ENCODE results near the gene VWA2.

The VWA2 gene, protein sequence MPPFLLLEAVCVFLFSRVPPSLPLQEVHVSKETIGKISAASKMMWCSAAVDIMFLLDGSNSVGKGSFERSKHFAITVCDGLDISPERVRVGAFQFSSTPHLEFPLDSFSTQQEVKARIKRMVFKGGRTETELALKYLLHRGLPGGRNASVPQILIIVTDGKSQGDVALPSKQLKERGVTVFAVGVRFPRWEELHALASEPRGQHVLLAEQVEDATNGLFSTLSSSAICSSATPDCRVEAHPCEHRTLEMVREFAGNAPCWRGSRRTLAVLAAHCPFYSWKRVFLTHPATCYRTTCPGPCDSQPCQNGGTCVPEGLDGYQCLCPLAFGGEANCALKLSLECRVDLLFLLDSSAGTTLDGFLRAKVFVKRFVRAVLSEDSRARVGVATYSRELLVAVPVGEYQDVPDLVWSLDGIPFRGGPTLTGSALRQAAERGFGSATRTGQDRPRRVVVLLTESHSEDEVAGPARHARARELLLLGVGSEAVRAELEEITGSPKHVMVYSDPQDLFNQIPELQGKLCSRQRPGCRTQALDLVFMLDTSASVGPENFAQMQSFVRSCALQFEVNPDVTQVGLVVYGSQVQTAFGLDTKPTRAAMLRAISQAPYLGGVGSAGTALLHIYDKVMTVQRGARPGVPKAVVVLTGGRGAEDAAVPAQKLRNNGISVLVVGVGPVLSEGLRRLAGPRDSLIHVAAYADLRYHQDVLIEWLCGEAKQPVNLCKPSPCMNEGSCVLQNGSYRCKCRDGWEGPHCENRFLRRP

DNA sequence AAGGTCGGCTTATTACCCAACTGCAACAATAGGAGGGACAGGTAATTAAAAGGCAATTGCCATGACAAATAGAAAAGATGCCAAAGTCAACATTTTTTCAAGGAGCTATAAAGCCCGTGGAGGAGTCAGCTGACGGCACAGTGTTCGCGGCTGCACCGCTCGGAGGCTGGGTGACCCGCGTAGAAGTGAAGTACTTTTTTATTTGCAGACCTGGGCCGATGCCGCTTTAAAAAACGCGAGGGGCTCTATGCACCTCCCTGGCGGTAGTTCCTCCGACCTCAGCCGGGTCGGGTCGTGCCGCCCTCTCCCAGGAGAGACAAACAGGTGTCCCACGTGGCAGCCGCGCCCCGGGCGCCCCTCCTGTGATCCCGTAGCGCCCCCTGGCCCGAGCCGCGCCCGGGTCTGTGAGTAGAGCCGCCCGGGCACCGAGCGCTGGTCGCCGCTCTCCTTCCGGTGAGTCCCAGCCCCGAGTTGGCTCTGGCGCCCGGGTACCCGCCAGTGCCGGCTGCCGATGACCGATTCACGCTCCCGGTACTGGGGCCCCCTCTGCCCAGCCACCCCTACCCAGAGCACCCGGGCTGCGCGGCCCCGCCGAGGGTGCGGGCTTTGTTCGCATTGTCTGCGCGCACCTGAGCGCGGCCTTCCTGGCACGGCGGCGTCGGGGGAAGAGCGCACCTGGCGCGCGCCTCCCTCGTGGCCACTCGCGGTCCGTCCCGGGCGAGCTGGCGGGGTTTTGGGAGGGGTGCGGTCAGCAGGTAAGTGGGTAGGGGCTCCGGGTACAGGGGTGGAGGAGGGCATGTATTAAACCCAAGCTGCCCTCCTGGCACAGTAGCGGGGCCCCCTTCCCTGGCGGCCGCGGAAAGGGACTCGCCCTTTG is at the start of gene VWA2:
VWA2 (plus strand) TSS at position 138 of the 877 bp plus-strand sequence. CDS start 9,460 bp downstream, outside the sequence.
- DNase-seq (ENCODE audit: low read depth): no peak

DNA sequence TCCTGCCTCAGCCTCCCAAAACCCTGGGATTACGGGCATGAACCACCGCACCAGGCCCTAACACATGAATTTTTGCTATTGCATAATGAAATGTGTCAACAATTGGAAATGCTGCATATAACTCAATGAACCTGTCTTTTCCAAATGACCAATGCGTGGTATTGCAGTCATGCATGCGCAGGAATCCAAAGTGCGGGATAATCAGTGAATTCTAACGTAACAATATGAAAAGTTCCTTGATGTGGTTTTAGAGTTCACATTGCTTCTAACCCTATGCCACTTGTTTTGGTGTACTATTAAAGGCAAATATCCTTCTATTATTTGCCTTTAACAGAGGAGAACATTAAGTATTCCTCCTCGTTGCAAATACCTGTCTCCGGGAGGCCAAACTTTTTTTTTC is 49.4 kb upstream of the VWA2 start:
- no peak for DNase-seq (ENCODE audit: low read depth)

DNA sequence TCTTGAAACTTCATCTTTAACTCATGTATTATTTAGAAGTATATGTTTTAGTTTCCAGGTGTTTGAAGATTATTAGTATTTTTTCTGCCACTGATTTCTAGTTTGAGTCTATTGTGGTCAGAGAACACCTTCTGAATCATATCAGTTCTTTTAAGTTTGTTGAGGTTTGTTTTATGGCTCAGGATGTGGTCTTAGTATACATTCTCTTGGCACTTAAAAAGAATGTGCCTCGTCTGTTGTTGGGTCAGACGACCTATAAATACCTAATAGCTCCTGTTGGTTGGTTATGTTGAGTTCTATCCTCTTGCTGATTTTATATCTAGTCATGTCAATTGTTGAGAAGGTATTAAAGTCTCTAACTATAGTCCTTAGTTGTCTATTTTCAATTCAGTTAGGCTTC is 44.0 kb upstream of the VWA2 start:
- DNase-seq (ENCODE audit: low read depth): no peak

DNA sequence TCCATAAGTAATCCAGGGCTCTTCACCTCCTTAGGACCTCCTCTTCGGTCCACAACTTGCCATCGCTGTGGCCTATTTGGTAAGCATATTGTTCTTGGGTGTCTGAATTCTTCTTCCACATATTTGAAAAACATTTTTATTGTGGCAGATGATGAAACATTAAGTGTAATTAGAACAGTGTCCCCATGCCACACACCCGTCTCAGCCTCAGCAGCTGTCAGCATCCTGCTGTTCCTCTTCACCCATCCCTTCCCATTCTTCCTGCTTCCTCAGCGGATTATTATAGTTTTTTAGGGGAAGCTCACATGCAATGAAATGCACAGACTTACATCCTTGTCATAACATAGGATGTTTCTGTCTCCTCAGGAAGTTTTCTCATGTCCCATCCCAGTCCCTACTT is 39.8 kb upstream of the VWA2 start:
- no peak for DNase-seq (ENCODE audit: low read depth)

DNA sequence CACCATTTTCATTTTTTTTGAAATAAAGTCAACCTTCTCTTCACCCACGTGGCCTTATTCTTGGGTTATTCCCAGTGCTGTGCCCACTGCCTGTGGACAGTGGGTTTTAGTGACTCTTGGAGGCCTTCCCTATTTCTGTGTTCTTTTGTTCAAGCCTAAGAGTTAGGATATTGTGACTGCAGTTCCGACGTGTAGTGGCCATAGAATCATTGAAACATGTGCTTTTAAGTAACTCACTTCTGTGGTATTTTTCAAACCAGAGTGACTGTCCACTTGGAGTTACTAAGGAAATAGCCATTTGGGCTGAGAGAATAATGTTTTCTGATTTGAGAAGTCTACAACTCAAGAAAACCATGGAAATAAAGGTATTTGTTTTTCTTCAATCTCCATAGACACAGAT is 36.2 kb upstream of the VWA2 start:
- no peak for DNase-seq (ENCODE audit: low read depth)

DNA sequence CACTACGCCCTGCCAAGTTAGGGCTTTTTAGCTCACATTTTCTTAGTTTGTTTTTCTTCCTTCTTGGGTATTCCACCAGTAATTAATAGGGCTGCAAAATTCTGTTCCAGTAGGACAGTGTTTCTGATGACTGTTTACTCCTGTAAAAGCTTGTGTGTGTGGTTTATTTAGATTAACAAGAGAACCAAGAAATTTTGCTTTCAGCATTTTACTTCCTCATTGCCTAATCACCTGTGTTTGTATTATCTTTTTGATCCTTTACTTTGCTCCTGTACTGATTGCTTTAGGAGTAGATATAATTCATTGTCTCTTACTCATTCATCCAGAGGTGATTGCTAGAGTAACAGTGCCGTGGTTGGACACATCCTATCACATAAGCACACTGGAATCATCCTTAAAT is 32.2 kb upstream of the VWA2 start:
- no peak for DNase-seq (ENCODE audit: low read depth)

DNA sequence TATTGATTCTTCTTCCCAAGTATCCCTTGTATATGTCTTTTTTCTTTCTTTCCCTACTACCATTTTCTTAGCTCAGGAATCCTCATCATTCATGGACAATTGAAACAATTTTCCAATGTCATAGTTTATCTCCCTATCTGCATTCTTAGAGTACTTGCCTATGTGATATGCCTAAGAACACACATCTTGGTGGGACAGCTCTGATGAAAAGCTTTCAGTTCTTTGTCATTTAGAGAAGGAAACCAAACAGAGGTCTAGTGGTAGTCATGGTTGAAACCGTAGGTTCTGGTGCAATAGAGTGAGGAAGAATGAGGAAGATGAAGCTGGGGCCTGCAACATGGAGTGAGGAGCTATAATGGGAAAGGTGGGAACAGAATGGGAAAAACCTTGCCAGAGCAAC is 31.7 kb upstream of the VWA2 start:
- no peak for DNase-seq (ENCODE audit: low read depth)

DNA sequence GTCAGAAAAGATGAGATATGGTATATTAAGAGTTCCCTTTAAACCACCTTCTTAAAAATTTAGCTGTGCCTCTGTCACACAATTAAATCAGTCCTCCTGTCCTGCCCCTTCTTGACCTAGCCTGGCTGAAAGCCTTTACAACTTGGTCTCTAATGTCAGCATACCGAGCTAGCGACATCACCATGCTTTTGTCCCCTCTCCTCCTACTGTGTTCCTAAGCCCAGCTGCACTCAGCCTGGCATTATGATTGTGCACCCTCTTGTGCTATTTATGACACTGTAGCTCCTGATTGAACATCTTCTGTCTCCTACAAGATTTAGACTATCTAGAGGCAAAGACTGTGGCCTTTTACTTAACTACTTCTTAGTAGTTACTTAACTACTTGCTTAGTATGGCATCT is 30.7 kb upstream of the VWA2 start:
- no peak for DNase-seq (ENCODE audit: low read depth)

DNA sequence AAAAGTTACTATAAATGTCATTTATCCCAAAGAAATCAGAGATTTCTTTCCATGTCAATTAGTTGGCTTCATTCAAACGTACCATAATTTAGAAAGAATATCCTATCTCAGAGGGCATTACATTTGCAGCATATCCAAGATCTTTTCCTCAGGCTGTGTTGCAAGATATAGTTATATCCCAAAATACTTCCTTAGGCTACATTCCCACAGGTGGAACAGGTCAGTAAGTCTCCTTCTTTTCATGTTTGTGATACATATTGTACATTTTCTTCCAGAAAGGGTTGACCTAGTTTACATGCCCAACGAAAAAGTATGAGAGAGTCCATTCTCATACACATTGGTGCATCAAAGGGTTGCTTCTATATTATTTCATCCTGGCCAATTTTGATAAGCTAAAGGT is 26.9 kb upstream of the VWA2 start:
- DNase-seq (ENCODE audit: low read depth): no peak

DNA sequence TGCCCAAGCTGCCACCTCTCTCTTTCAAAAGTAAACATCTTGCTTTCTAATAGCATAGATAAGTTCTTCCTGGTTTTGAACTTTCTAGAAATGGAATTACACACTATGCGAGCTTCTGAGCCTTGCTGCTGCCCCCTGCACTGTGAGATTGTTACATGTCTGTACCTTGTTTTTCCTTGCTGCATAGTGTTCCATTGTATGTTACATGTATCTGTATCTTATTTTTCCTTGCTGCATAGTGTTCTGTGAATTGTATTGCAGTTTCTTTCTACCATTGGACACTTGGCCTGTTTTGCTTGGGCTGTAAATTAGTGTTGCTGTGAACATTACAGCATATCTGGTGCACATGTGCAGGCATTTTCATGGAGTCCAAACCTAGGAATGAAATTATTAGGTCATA is 24.0 kb upstream of the VWA2 start:
- no peak for DNase-seq (ENCODE audit: low read depth)

DNA sequence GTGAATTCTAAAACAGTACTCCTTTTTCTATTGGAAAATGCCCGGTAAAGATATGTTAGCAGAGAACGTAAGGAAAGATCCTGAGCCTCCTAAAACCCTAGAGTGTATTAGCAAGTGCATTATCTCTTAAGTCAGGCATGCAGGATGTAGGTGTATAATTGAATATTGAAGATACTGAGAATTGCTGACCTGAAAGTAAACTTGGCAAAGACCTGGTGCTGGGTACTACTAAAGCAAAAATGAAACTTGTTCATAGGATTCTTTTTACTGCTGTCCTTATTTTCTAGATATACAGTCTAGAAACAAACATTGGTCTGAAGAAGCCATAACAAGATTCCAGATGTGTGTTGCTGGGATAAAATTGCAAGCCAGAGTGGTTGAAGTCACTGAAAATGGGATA is 18.8 kb upstream of the VWA2 start:
- DNase-seq (ENCODE audit: low read depth): no peak

DNA sequence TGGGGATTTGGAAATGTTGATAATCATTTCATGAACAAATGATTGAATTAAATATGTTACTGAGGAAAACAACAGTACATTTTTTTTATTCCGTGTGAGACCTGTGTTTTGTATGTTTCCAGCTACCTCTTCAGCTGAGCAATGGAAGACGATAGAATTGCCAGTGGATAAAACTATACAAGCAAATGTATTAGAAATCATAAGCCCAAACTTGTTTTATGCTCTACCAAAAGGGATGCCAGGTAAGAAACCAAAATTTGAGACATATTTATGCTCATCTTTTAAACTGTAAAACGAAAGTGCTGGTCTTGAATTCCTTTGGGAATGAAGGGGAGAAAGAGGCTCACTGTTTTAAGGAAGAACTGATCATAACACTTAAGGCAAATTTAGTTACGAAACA is 17.8 kb upstream of the VWA2 start:
- no peak for DNase-seq (ENCODE audit: low read depth)

DNA sequence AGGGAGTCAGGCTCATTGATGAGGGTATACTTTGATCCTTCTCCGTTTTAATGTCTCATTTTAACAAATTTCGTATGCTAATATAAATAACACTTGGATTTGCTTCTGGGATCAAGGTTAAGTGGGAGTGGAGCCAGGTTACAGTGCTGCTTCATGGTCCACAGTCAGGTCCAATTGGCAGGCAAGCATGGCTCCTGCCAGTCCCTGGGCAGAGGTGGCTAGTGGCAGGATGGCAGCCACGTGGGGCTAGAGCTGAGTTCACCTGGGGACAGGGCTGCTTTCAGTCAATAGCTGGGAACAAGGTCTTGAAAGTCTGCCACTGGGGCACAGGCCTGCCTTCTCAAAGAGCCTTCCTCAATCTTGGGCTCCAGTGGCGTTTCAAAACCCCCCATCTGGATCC is 16.0 kb upstream of the VWA2 start:
- no peak for DNase-seq (ENCODE audit: low read depth)

DNA sequence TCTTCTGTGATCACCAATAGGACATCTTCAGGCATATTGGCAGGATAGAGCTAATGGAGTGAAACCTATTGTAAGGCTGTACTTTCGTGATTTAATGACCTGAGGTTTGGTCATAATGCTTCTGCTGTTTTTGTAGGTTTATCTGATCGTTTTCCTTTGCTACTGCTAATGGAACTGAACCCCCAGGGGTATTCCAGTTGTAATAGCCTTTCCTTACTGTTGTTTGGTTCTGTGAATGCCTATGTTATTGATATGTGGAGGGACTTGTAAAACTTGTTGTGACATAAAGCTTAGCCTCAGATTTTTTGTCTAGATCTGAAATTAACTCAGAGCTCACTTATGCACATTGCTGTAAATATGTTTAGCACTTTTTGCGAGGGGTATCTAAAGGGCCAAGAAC is 10.9 kb upstream of the VWA2 start:
- DNase-seq (ENCODE audit: low read depth): no peak

DNA sequence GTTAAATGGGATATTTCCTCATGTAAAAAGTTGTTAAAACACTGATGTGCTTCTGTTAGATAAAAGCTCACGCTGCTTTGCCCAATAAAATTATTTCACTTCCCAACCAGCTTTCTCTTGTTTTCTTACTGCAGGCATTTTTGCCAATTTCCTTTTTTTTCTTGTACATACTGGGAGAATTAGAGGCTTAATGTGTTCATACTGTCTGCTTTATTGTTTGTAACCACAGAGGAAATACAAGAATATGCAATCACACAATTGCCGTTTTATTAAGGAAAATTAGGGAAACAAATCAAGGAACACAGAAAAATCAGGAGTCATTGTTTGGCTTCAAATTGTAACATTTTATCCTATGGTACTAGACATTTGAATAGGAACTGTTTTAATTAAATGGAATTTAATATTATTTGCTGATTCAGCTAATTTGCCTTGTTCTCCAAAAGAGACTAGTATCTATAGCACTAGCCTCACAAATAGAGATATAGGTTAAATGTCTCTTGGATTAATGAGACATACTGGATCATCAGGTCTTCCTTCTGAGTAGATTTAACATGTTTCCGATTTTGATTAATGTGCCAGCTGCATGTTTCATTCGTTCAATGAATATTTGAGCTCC is 6.4 kb upstream of the VWA2 start:
- no peak for DNase-seq (ENCODE audit: low read depth)

DNA sequence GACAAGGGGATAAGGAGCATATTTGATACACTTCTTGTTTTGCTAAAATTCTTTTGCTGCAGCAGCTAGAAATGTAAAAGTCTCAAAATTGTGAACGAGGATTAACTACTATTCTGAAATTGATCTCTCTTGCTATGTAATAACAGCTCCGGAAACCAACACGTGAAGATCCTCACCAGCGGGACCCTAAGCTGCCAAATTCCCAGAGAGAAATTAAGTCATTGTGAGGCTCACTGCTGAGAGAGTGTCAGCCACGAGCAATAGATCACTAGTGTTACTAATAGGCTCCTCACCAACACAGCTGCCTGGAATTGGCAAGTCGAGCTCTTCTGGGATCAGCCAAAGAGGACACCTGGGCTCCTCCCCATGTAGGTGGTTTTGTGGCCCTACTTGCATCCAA is 5.6 kb upstream of the VWA2 start:
- no peak for DNase-seq (ENCODE audit: low read depth)

DNA sequence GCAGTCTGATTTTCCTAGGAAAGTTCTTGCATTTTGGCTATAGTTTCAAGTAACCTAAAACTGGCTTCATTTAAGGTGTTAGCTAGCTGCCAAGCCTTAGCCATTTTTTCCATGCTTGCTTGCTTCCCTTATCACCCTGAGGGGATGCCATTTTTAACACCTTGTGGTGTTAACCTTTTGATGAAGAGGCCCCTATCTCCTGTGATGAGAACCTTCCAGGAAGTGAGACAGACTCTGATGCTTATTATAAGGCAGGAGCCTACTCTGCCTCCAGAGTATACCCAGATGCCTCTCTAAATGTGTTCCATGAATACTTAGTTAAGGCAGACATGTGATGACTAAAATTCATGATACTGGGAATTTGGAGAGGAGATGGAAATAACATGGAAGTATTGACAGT is 4.9 kb upstream of the VWA2 start:
- no peak for DNase-seq (ENCODE audit: low read depth)

DNA sequence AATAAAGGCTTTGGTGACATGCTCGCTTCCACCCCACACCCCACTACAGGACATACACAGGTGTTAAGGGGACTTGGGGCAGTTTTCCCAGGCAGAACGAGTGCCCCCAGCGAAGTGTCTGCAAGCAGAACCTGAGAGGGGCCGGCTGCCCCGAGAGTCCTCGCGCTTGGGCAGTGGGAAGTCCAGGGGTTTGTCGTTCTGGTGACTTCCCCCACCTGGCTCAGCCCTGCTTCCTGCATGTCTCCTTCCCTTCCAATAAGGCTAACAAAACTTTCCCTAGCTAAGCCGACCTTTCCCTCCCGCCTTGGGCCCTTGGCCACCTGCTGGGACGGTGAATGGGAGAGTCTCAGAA is 916 bp downstream of the VWA2 start:
- no peak for DNase-seq (ENCODE audit: low read depth)

DNA sequence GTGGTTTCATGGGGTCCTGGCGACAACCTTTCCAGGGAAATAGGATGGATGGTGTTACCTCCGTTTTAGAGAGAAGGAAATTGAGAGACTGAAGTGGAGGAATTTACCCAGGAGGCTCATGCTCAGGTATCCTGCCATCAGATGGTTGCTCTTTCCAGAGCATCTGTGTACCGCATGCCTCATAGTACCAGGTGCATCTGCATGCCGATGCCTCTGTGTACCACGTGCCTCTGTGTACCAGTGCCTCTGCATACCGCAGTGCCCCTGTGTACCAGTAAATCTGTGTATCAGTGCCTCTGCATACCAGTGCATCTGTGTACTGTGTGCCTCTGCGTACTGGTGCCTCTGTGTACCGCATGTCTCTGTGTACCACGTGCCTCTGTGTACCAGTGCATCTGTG is 3.2 kb downstream of the VWA2 start:
- DNase-seq (ENCODE audit: low read depth): no peak

DNA sequence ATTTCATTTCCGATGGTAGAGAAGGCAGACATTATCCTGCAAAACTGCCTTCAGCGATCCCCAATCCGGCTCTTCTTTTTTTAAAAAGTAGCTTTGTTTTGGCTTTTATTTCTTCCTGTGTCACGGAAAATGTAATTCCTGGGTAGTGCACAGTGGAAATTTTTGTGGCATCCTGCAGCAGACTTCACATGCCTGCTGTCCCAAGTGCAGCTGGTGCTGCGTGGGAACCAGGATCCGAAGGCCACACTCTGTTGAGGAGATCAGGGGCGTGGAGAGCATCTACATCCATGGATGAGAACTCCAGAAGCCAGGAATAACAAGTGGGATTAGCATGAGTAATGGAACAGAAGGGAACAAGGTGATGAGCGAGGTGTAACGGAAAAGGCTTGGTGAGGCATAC is 4.6 kb downstream of the VWA2 start:
- no peak for DNase-seq (ENCODE audit: low read depth)

DNA sequence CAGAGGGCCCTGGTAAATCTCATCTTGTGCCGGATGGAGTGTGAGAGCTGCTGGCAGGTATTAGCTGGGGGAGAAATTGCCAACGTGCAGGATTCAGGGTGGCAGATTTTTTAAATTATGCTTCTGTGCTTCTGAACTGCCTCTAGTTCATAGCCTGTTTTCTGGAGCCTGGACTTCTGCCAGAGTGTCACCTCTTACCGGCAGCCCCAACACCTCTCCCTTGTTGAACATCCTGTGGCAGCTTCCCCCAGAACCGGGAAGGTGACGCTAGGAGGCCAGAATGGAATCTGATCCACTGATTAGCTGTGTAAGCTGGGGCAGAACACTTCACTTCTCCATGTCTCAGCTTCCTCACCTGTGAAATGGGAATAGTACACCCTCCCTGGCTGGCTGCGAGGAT is 5.1 kb downstream of the VWA2 start:
- DNase-seq (ENCODE audit: low read depth): no peak

DNA sequence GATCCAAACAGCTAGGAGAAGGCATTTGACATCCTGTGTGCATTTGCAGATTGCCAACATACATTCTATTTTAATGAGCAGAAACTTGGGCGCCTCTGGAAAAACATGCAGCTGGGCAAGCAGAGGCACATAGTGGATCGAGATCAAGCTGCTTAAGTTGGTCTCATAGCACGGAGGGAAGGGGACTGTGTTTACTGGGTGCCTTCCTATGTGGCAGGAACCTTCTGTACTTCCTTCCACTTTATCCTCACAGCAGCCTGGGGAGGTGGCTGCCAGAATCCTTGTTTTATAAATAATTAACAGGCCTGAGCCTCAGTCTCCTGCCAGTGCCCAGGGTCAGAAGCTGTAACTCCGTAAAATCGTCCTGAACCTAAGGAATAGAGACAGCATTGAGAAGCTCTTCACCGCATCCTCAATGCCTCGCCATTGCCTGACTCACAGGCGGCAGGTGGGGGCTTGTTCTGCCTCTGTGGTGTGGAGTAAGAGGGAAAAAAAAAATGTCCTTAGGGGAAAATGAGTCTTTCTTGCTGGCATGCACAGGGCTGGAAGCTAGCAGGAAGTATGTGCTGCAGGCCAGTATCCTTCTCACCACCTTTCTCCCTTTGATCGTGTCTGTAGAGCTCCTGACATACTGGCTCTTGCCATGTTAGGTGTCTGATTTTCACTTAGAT is 6.2 kb downstream of the VWA2 start:
- DNase-seq (ENCODE audit: low read depth): no peak

Measured in HS-27A (cell line).